Kidney (tissue), 14 donors: Measurements from ENCODE around the gene KRTAP4-16. TPM values are rescaled to one million over a fixed set of nuclear protein-coding genes. Genes with fewer than 3 reads are reported as not detected.
"Not testable (repeated sequence)": the region's sequence is repeated elsewhere in the genome, so short reads cannot be mapped to it uniquely, and the experiment has no call there.

Experiments used
- DNase-seq, 5 donors: peaks; one replicate each; pipeline ENCODE4 v3.0.0-alpha.2; 2013 to 2020
- FAIRE-seq: peaks from 2 replicates; lab custom pipeline; 2012; peaks lifted over from hg19 to GRCh38; lab: Jason Lieb, UNC
- H3K27ac ChIP-seq, 2 donors: one replicate each; pipeline ENCODE4 v1.7.0; 2013; ENCODE audit warnings: low read depth in 2 of 2, low read length in 2 of 2, inconsistent platforms in 1 of 2
- H3K27me3 ChIP-seq: one replicate; pipeline ENCODE4 v1.7.1; 2013; ENCODE audit warnings: low read length, inconsistent platforms; ENCODE audit not compliant: control insufficient read depth, insufficient read depth
- H3K36me3 ChIP-seq, 3 donors: one replicate each; pipeline versions ENCODE4 v1.7.0 to v1.7.1; 2013; ENCODE audit warnings: low read length in 3 of 3, control low read depth in 1 of 3, inconsistent platforms in 1 of 3; ENCODE audit not compliant: insufficient read depth in 3 of 3, control insufficient read depth in 2 of 3
- H3K4me1 ChIP-seq, 3 donors: one replicate each; pipeline versions ENCODE4 v1.7.0 to v1.7.1; 2013; ENCODE audit warnings: low read length in 3 of 3, inconsistent platforms in 1 of 3, low read depth in 1 of 3; ENCODE audit not compliant: control insufficient read depth in 2 of 3, insufficient read depth in 2 of 3
- H3K4me3 ChIP-seq, 3 donors: one replicate each; pipeline versions ENCODE4 v1.7.0 to v1.8.1; 2013; ENCODE audit warnings: low read length in 3 of 3, control low read depth in 1 of 3, inconsistent platforms in 1 of 3
- H3K9ac ChIP-seq, 3 donors: one replicate each; pipeline versions ENCODE4 v1.7.0 to v1.7.1; 2013; ENCODE audit warnings: low read length in 3 of 3, control low read depth in 1 of 3, inconsistent platforms in 1 of 3
- H3K9me3 ChIP-seq, 3 donors: one replicate each; pipeline versions ENCODE4 v1.7.0 to v1.7.1; 2013; ENCODE audit warnings: low read length in 3 of 3, control low read depth in 1 of 3, inconsistent platforms in 1 of 3; ENCODE audit not compliant: control insufficient read depth in 2 of 3, insufficient read depth in 1 of 3
- CTCF ChIP-seq: IDR thresholded peaks from 3 replicates; pipeline ENCODE4 v1.5.1; 2012; ENCODE audit warnings: mild to moderate bottlenecking, moderate library complexity, borderline replicate concordance; ENCODE audit not compliant: insufficient read depth; ENCODE audit errors: extremely low read depth
- intact Hi-C: fragments of 100-400 bp; cut with DNase I; formaldehyde crosslinking; loops from one replicate; pipeline ENCODE4 v1.11.1; 2022
- polyA plus RNA-seq: library from polyadenylated mRNA; stranded (reverse); fragments of 350-450 nt; fragmentation: Illumina TruSeq; extraction: RNeasy Lipid Tissue Mini Kit (QIAGEN cat#74804); gene quantifications from one replicate; pipeline ENCODE4 v1.2.3, GENCODE V29; 2014; ENCODE audit warnings: low read depth, low replicate concordance; ENCODE audit not compliant: insufficient read depth
- total RNA-seq: library from RNA; stranded (reverse); fragmentation: NEBNext Ultra II Directional; extraction: Animal tissue kit (Norgen Biotek cat#: 25700); gene quantifications from one replicate; pipeline ENCODE4 v1.2.1, GENCODE V29; 2021
- donor health status: control.
- donor health status: control.
- donor health status: control.
- donor health status: control.
- donor health status: control.
- donor health status: DM: yes; HTN: yes; CAD: no.
- donor health status: Normal renal cell carcinoma (clear cell type).

The KRTAP4-16 gene
- total and polyA plus RNA-seq, 2 donors from 2014 or later, result not detected

DNA sequence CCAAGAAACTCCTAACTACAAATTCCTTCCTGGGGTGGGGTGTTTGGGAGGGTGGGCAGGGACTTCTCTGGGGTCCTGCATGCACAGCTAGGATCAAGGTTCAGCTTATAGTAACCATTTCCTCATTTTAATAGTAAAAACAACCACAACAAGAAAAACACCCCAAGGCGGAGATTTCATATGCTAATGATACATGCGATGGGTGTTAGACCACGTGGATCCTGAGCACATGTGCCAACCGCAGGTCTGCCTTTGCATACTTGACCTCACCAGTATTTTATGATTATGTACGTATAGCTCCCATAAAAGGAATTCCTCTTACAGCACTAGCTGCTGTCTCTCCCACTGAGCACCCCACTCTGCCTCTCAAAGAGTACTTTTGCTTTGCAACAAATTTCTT is 14.3 kb upstream of the KRTAP4-16 start:
- DNase-seq, result no peak
- H3K27ac ChIP-seq, result no peak overlapping the region
- intact Hi-C loops, result no loop called here
- H3K9me3 ChIP-seq, result no peaks in the 10 kb centered on the region
- H3K4me3 ChIP-seq, result no peak overlapping the region
- H3K4me1 ChIP-seq, result no peaks in the 10 kb centered on the region
- no peak for FAIRE-seq
- H3K36me3 ChIP-seq, result no peaks in the 10 kb centered on the region
- no peak overlapping the region for H3K9ac ChIP-seq
- no peaks in the 10 kb centered on the region for H3K27me3 ChIP-seq
- no peak for TF ChIP-seq CTCF

DNA sequence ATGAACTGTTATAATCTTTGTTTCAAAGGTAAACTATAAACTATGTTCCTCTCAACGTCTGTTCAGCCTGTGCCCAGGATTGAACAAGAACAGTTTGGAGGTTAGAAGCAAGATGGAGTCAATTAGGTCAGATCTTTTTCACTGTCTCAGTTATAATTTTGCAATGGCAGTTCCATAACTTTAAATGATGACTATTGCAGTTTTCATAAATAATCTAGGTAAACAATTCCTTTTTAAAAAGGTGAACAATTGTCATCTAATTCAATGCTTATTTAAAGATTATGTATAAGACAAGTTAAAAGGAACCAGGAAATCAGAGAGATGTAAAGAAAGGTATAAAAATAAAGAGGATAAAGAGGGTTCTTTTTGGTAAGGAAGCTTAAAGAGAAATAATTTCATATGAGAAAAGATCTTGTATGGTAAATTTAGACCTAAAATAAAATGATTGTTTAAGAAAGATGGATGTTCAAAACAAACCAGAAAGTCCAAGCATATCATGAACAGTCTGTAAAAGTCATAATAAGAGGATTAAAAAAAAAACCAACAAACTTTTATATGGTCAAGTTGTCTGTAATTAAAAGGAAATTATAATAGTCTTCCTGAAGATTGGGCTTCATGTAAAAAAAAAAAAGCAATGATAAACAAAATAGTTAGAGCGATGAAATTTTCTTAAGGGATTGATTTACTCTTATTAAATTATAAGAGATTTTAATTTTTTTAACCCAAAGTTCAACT is 9.3 kb upstream of the KRTAP4-16 start:
- no peak for DNase-seq
- intact Hi-C loops, result no loop called here

GRCh38 chr17:41108728-41109386 is 6.8 kb upstream of the KRTAP4-16 start:
- FAIRE-seq, intact Hi-C loops, H3K9me3 ChIP-seq, H3K4me1 ChIP-seq, H3K27me3 ChIP-seq, H3K9ac ChIP-seq, H3K27ac ChIP-seq, DNase-seq, H3K4me3 ChIP-seq, H3K36me3 ChIP-seq: not testable (repeated sequence)

More for the DNA sequence above, 9.3 kb upstream of the KRTAP4-16 start:
- no peak overlapping the region for H3K27ac ChIP-seq
- no peaks in the 10 kb centered on the region for H3K4me1 ChIP-seq
- no peak overlapping the region for H3K4me3 ChIP-seq
- no peak overlapping the region for H3K9ac ChIP-seq
- no peaks in the 10 kb centered on the region for H3K27me3 ChIP-seq
- FAIRE-seq, result no peak
- TF ChIP-seq CTCF, result no peak
- no peaks in the 10 kb centered on the region for H3K36me3 ChIP-seq
- H3K9me3 ChIP-seq, result no peaks in the 10 kb centered on the region

GRCh38 chr17:41107941-41108450 is 6.0 kb upstream of the KRTAP4-16 start:
- Histone ChIP-seq H3K9me3 (no peaks in the 10 kb centered on the region), H3K9ac (no peak overlapping the region), H3K4me3 (no peak overlapping the region), H3K27me3 (no peaks in the 10 kb centered on the region), H3K4me1 (no peaks in the 10 kb centered on the region), H3K36me3 (no peaks in the 10 kb centered on the region), H3K27ac (no peak overlapping the region)
- DNase-seq (no peak), FAIRE-seq (no peak)
- TF ChIP-seq CTCF, result no peak
- intact Hi-C loops, result no loop called here

- DNase-seq, result not testable (repeated sequence)
Measured at GRCh38 chr17:41105347-41105746, 3.3 kb upstream of the KRTAP4-16 start, which contains the start of gene KRTAP4-9. KRTAP4-9 (plus strand) TSS chr17:41105389; CDS start chr17:41105389, 0 bp downstream.

More at GRCh38 chr17:41105347-41105746, 3.3 kb upstream of the KRTAP4-16 start, which contains the start of gene KRTAP4-9:
- H3K36me3 ChIP-seq, H3K4me3 ChIP-seq, FAIRE-seq, H3K9ac ChIP-seq, H3K9me3 ChIP-seq, H3K27me3 ChIP-seq, intact Hi-C loops, H3K27ac ChIP-seq, H3K4me1 ChIP-seq: not testable (repeated sequence)
